Measurements from ENCODE around the gene TOLLIP.

Gene TOLLIP

DNA sequence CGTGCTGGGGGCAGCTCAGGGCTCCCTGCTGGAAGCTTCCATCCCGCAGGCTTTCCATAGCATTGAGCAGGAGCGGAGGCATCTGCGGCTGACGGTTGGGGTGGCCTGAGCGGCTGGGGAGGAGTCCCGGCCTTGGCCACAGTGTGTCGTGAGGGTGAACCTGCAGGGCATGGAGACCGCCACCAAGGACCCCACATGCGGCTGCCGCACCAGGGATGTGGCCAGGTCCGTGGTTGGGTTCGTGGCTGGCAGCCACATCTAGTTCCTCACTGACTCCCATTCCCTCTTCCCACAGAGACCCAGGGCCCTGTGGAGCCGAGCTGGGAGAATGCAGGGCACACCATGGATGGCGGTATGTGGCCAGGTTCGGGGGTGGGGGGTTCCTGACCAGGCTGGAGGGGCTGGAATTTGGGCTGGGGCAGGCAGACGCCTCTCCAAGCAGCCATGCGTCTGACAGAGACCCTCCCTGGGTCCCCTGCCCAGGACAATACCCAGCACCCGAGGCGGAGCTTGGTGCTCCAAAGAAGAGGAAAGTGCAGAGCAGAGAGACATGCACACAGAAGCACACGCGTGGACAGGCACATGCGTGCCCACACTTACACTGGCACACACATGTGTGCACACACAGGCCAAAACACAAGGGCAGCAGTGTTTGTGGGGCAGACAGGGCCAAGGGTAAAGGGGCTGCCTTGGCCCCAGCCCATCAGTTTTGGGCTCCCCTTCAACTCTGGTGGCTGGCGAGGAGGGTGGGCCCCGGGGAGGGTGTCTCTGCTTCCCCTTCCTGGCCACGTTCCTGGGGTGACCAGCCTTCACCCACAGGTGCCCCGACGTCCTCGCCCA lies 83.8 kb downstream of the TOLLIP start:
- H3K27ac ChIP-seq: no peak overlapping the region
- no peak for DNase-seq (ENCODE audit: low read depth, low spot score)

DNA sequence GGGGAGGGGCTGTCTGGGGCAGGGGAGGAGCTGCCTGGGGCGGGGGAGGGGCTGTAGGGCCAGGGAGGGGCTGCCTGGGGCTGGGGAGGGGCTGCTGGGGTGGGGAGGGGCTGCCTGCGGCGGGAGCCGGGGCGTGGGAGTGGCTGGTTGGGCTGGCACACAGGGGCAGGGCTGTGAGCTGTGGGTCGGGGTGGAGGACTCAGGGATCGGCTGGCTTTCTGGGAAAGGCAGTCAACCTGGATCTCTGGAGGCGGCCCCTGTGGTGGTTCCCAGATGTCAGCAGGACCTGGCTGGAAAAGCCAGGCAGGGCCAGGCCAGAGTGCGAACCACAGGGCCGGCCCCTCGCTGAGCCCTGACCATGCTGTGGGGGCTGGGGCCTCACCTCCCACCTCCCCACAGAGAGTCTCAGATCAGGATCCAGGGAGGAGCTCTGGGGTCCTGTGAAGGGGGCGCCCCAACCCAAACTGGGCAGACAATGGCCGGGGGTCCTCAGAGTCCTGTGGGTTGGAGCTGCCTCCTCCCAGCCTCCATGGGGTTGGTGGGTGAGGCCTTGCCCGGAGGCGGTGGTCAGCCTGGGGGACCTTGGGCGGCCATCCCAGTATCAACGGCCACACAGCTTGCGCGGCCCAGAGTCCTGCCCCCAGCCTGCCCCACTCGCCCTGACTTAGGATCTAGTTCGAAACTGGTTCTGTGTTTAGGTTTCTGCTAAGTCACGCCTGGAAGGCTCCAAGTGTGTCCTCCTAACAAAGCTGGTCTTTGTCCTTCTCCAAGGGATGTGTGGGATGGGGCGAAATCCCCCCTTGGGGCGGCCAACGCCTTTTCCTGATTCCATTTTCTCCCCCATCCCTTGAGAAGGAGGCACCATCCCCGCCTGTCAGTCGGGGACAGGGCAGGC lies 84.7 kb downstream of the TOLLIP start:
- H3K27ac ChIP-seq: no peak overlapping the region
- DNase-seq (ENCODE audit: low read depth, low spot score): no peak
